Ramos (cell line): ENCODE results near the gene ZNF275.
"Not testable (repeated sequence)": the region's sequence is repeated elsewhere in the genome, so short reads cannot be mapped to it uniquely, and the experiment has no call there.

Source experiments
- in situ Hi-C: fragments of 300-500 bp; cut with MboI; formaldehyde crosslinking; loops from one replicate; pipeline ENCODE4 v1.14.3; 2022; ENCODE audit warnings: low sequenced_read_pairs; ENCODE audit not compliant: unreplicated experiment

Gene ZNF275, protein sequence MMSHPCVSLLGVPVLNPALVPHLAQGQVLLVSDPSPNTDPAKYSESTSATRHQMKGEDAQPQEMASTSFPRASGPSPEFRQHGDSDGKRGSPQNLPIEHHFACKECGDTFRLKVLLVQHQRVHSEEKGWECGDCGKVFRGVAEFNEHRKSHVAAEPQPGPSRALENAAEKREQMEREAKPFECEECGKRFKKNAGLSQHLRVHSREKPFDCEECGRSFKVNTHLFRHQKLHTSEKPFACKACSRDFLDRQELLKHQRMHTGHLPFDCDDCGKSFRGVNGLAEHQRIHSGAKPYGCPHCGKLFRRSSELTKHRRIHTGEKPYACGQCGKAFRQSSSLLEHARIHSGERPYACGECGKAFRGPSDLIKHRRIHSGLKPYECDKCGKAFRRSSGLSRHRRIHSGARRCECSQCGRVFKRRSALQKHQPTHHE

GRCh38 chrX:153333821-153334653, at the start of gene ZNF275:
ZNF275 (plus strand) TSS chrX:153334153; CDS start chrX:153336680, 2,527 bp downstream.
- in situ Hi-C loops, result no loop called here

DNA sequence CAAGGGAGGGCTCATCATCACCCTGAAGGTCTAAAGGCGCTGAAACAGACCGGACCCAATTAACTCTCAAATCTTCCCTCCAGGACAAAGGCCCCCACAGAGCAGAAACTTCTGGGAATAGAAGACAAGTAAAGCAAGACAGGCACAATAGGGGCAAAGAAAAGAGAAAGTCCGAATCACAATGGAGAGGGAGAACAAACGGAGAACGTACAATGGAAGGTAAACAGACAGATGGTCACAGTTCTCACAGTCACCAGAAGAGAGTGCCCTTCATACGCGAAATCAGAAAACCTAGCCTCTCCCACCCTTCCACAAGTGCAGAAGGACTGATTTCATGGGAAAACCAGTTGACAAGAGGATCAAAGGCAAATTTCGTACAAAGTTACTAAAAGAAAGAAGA, 48.3 kb upstream of the ZNF275 start:
- in situ Hi-C loops, result not testable (repeated sequence)

GRCh38 chrX:153288807-153289206, 45.1 kb upstream of the ZNF275 start:
- in situ Hi-C loops, result not testable (repeated sequence)

DNA sequence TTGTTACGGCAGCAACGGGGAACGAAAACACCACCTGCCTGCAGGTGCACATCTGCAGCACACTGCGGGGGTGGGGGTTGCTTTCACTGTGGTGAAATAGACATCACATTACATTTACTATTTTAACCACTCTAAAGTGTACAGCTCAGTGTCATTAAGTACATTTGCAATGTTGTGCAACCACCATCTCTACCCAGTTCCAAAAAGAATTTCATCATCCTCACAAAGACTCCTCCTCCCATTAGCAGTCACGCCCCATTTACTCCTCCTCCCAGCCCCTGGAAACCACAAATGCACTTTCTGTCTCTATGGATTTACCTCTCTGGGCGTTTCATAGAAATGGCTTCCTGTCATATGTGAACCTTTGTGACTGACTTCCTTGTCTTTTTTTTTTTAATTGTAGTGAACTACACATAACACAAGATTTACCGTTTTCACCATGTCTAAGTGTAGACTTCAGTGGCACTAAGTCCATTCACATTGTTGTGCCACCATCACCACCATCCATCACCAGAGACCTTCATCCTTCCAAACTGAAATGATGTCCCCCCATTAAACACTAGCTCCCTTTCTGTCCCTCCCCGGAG, 40.4 kb upstream of the ZNF275 start:
- in situ Hi-C loops, result not testable (repeated sequence)

- in situ Hi-C loops, result no loop called here
Measured at GRCh38 chrX:153297376-153297775, 36.6 kb upstream of the ZNF275 start.

GRCh38 chrX:153299855-153300254, 34.1 kb upstream of the ZNF275 start:
- in situ Hi-C loops, result no loop called here

DNA sequence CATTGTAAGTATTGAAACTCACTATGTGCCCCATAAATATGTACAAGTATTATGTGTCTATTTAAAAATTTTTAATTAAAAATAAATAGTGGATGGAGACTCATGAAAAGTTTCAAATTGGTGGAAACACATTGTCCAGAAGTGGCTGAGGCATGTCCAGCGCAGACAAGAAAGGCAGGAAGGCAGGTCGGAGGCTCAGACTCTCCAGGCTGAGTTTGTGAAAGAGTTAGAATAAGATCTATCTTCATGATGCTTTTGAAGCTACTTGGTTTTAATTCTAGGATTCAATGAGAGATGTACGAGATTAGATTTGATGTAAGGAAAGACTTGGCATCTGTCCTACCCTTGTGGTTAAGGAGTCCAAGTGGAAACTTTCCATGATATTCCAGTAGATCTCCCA, 32.2 kb upstream of the ZNF275 start:
- in situ Hi-C loops, result no loop called here

GRCh38 chrX:153302796-153303195, 31.2 kb upstream of the ZNF275 start:
- in situ Hi-C loops, result no loop called here

DNA sequence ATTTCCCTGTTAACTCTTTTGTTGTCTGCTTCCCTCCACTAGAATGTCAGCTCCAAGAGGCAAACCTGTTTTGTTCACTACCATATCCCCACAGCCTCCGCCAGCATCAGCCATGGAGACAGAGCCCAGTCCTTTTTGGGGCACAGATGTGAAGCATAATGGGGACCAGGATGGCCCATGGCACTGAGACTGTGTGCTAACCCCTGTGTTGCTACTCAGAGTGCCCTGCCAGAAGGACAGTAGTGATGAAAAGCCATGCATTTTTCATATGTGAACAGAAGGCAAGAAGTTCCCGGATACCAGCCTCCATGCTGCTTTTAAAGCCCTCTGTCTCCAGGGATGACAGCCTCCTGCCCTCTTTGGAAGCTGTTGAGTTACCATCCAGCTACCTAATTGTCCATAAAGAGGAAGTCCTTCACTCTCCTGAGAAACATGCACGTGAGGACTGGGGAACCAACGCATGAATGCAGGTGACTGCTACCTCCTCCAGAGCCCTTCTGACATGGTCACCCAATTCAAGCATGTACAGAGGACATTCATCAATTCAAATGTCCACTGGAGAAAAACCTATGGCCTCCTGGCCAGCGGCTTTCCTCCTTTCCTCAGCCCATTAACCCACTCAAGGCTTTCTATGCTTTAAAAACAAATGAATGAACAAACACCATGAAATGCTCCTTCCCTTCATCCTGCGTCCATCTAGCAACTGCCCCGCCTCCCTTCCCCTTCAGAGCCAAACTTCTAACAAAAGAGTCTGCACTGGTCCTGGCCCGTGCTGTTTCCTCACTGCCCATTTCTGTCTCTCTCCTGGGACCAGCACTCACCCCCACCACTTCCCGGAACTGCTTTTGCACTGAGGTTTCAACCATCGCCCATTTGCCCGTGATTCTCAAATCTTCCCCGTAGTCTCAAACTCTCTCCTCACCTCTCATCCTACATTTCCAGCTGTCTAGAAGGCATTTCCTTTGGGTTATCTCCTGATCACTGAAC, 30.4 kb upstream of the ZNF275 start:
- in situ Hi-C loops, result no loop called here

DNA sequence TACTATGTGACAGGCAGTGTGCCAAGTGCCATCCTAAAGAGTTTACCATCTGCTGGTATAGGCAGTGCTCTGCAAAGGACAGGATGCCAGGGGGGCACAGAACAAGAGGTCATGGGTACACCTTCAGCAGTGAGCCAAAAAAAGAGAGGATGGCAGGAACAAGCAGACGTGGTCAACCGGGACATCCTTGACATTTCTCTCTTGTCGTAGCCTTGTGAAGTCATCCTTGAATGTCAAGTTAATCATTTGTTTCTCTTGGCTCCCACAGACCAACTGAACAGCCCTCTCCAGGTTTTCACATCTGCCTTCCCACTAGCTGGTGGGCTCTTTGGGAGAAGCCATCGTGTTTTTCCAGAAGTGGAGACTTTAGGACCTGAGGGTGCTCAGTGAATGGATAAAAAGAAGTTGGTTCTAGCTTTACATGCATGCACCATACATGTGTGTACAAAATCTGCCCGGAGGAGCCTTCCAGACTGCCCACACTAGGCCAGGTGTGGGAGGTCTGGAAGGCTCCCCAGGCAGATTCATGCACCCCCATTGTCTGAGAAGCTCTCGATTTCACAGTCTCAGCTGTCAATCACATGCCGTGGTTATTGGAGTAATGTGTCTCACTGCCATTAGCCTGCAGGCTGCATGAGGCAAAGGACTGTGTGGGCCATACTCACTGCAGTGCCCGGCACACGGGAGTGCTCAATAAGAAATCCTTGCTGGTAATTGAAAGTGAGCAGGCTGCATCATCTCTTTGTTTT, 28.8 kb upstream of the ZNF275 start:
- in situ Hi-C loops, result no loop called here

DNA sequence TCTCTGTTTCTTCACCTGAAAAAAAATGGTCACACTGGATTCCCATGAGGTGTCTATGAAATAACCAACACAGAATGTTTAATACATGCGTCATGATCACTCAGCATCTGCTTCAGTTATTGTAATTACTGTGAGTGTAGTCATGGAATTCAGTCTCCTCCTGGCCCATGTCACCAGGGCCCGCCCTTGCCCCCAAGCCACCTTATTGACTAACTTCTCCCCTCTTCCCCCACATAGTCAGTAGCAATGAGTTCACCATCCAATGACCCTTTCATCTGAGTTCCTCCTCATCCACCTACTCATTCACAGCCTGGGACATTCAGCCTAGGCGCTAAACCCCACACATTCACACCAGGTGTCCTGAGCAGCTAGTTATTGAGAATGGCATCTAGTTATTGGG, 28.0 kb upstream of the ZNF275 start:
- in situ Hi-C loops, result no loop called here

- in situ Hi-C loops, result no loop called here
Measured at GRCh38 chrX:153306527-153307115, 27.3 kb upstream of the ZNF275 start.

DNA sequence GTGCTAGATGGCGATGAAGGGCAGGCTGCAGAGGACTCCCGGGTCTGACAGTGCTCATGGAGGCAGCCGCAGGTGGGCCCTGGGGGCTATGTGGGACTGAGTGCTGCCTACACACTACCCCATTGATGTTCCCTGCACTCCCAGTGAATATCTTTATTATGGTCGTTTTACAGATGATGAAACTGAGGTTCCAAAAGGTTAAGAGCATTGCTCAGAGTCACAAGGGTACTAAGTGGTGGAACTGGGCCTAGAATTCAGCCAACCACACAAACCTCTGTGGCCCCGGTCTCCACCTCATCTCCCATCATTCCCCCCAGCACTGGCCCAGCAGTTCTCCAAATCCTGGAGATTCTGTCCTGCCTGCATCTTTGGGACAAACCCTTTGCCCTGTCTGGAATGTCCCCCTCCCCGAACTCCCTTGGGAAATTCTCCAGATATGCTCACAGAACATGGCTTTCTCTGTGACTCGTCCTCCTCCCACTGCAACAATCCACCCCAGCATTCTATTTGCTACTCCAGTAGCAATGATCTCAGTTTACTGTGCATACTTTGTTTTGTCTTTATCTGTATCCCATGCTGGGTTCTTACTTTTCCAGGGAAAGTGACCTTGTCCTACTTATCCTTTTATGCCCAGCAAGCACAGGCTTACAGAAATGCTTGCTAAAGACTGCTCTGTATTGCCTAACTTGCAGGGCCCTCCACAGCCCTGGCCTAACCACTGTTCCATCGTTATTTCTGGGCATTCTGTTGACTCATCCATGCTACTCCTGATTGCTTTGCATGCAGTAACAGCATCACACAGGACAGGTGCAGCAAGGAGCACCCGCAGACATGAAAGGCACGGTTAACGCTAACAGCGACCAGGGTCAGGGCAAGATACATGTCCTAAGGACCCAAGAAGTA, 26.4 kb upstream of the ZNF275 start:
- in situ Hi-C loops, result no loop called here

DNA sequence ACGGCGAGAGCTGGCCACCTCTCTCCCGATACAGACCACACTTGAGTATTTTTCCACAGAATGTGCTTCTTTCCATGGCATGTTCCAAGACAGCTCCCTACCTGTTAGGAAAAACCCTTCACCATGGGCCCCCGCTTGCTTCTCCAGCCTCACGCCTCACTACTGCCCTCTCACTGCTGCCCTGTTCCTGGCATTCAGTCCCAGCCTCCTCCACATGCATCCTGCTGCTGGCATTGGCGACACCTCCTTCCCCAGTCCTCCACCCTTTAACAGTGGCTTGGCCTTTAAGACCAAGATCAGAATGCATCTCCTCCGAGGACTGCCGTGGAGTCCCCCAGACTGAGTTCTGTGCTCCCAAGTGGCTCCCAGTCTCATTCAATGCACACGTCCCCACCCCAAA, 23.1 kb upstream of the ZNF275 start:
- in situ Hi-C loops, result no loop called here

DNA sequence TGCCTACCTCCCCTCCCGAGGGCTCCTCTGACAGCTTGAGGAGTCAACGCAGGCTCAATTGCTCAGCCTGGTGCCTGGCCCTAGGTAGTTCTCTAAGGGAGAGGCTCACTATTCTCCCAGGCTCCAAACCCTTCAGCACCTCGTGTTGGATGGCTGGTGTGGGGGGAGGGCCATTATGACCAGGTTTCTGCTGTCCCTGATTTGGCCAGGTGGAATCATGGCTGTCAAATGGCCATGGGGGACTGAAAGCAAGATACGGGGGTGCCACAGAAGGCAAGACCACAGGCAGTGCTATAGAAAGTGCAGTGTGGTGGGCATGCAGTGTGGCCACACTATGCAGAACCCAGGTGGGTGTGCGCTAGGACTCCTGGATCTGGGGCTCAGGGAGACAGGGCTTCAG, 21.9 kb upstream of the ZNF275 start:
- in situ Hi-C loops, result no loop called here

DNA sequence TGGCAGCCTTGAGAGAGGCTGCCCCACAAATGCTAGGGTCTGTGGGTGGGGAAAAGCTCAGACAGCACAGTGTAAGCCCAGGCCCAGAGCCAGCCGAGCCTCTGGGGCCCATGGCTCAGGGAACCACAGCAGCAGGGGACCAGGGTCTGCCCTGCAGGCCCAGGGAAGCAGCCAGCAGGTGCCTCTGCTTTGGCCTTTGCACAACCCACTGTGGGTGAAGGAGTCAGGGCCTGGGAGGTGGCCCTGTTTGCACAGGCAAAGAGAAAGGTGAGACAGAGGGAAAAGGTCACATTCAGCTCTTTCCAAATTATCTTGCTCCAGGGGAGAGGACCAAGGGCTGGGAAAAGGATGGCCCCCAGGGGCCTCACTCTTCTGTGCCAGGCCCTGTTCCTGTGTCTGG, 21.1 kb upstream of the ZNF275 start:
- in situ Hi-C loops, result no loop called here

GRCh38 chrX:153317306-153317705, 16.6 kb upstream of the ZNF275 start:
- in situ Hi-C loops, result no loop called here
